NCI-H524 treated with DMSO at 0.1 percent for 48 hours (cell line): ENCODE results near the gene C2CD5.
"Not testable (repeated sequence)": the region's sequence is repeated elsewhere in the genome, so short reads cannot be mapped to it uniquely, and the experiment has no call there.

Experiments used
- DNase-seq: peaks from one replicate; lab custom pipeline; 2025; lab: John Stamatoyannopoulos, UW

Gene C2CD5

DNA sequence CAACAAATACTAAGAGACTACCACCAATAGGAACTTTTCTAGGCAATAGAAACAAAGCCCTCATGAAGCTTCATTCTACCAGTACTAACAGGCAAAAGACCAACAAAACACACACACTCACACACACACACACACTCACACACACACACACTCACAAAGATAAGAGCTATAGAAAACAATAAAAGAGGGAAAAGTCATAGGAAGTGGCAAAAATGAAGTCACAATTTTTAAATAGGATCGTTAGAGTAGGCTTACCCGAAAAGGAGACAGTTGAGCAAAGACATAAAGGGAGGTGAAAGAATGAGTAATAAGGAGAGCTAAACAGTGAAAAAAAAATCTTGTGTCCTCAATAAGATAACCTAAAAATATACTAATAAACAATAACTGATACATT, 66.5 kb downstream of the C2CD5 start:
- DNase-seq, result no peak

DNA sequence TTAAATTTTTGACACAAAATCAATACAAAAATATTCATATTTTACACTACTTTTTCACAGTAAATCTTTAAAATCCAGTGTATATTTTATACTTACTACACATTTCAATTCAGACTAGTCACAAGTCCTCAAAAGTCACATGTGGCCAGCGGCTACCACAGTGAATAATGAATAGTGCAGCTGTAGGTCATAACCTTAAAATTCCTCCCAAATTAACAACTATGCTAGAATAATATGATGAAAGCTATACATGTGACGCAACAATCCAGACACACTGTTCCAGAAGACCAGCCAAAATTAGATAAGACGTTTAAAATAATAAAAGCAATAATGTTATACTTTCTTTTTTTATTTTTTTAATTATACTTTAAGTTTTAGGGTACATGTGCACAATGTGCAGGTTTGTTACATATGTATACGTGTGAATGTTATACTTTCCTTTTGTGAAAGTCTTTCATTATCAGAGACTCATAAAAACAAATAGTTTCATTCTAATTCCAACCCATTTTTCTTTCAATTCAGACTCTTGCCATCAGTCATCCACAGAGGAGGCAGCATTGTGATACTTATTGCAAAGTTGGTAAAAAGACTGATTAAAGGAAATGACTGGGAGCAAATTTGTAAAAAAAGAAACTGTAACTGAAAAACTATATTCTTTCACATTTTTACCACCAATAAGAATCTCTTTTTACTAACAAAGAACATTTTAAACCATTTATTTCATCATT, 67.0 kb downstream of the C2CD5 start:
- no peak for DNase-seq

DNA sequence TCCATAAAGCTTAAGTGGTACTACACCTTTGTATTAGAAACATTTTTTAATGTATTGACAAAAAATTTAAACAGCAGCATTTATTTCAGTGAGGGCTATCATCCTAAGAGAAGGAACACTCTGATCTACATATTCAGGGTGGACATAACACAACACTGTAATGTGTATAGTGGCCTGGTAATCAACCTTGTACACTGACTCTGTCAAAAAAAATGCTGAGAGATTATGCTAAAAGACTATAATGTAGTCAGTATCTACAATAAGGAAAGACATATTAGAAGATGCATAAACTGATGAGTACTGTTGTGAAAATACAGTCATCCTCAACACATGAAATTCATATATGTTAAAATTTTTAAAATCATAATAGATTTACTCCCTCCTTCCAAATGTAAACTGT, 68.2 kb downstream of the C2CD5 start:
- no peak for DNase-seq

DNA sequence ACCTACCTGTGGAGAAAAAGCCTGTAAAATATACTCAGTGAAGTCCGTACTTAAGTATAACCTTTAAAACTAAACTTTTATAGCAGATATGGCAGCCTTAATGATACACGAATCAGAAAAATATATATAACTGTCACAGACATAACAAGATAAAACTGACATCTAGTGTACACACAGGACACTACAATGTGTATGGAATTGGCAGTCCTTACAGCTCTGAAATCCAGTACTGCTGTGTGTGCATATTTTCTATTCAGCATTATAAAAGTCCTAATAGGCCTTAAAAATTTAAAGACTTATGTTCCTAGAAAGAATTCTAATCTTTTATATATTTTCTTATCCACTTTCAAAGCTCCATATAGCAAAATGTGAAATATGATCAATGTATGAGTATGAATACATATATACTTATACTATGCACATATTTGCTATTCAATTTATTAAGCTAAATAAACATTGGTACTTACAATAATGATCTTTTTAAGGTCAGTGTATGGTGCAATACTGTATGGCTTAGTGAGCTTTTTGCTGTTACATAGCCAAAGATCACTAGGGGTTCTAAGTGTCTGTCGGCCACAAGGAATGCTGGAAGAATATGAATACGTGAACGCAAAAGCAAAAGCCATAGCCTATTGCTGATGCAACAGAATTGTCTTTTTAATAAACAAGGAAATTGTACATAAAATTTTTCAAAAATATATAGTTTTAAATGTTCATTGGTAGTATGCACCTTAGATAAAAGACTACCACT, 69.2 kb downstream of the C2CD5 start:
- no peak for DNase-seq

DNA sequence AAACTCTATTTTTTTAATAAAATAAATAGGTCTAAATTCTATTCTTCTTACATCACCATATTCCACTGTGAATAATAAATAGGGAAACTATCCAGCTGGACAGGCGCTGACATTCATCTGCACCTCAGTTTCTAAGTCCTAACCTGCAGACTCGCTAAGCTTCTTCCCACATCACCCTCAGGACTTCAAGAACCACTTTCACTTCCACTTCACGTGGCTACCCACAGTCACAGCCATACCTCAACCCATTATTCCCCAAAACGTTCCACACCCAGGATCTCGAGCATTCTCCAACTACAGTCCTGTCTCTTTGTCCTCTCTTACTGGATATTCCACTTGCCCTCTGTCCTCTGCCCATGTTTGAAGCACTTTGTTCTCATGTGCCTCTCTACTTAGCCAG, 71.1 kb downstream of the C2CD5 start:
- DNase-seq, result no peak

DNA sequence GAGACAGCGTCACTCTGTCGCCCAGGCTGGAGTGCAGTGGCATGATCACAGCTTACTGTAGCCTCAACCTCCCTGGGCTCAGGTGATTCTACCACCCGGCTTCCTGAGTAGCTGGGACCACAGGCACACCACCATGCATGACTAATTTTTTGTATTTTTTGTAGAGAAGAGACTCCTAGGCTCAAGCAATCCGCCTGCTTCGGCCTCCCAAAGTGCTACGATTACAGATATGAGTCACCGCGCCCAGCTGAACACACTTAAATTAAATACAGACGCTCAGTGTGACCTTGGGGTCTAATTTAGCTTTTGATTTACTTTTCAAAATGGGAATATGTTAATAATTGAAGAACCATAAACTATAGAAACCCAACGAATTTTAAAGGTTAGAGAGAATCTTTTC, 77.2 kb downstream of the C2CD5 start:
- DNase-seq, result no peak

DNA sequence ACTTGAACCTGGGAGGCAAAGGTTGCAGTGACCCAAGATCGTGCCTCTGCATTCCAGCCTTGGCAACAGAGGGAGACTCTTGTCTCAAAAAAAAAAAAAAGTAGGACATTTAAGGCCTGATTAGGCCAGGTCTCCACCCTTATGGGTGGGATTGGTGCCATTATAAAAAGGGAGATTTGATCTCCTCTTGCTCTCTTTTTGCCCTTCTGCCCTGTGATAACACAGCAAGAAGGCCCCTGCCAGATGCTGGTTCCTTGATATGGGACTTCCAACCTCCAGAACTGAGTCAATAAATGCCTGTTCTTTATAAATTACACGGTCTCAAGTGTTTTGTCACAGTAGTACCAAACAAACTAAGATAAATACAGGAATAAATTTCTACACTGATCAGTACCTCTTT, 81.0 kb downstream of the C2CD5 start:
- no peak for DNase-seq

DNA sequence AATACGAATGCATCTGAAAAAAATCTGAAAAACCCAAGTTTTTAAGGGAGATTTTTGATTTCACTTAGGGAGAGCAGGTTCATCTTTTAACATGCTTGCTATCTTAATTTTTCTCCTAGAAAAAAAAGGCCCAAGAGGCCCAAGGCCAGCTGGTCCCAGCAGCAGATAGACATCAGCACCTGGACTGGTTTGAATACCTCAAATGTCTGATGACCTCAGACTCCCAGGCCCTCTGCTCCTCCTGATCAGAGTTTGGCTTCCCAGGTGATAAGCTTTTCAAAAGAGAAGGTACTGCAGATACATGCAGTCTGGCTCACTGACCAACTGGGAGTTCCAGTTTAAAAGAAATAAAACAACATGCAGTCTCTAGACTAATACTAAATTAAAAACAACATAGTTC, 82.6 kb downstream of the C2CD5 start:
- no peak for DNase-seq

DNA sequence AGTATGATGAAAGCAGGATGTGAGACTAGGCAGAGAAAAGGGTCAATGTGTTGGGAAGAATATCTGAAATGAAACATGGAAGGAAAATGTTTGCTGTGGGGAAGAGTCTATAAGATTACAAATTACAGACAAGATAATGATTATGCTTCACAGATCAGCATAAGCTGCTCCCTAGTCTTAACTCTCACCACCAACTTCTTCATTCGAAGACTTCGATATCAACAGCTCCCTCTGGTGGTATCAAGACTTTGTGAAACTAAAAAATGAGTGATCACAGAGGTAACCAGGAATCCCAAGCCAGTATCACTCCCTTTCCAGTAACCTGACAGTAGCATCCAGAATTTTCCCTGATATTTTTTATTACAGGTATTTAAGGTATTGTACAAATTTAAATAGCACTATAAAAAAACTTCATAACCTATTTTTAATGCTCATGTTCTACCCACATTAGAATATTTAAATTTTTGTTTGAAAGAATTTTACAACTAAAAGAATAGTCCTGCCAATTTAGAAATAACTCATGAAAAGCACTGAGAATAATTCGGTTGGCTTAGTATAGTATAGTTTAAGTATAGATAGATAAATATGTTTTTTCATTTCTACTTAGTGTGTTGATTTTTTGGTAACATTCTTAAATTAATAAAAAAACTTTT, 84.4 kb downstream of the C2CD5 start:
- no peak for DNase-seq

DNA sequence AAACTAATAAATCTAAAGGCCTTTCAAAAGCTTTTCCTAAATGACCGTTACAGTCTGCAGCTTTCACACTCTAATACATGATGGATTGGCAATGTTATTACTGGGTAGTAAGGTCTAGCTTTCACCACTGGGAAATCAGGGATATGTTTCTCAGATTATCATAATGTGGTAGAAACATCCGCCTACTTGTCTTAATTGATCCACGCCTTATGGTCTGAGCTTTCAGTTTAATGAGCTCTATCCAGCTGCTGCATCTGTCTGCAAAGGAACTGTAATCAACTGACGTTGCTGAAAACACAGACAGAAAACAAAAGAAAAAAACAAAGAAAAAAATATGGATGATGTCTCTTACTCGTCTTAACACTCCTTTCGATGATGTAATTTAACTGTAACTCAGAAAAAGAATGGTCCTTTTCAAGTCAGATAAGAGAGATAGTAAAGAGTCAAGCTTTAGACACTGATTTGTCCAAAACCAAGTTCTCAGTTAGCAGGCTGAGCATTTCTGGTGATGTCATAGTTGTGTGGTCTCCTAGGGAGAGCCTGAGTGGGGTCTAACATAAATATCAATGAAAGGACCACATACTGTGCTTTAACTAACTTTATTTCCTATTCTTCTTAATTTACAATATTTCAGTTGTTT, 85.9 kb downstream of the C2CD5 start:
- peak; percentile 76 for DNase-seq

DNA sequence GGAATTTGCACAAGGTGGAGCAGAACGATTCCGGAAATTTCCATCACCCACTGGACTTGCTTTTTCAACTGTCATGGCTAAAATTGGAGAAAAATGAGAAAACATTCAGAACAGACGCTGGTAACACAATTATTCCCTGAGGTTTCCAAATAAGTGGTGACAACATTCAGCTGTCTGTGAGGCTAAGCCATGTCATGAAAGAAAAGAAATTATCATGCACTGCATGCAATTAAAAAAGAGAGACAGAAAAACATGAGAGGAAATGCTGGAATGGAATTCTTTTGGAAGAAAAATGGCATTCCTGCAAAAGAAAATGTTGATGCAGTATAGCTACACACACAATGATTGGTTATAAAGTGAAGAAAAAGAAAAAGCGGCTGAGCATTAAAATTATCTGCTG, 87.3 kb downstream of the C2CD5 start:
- DNase-seq, result no peak

DNA sequence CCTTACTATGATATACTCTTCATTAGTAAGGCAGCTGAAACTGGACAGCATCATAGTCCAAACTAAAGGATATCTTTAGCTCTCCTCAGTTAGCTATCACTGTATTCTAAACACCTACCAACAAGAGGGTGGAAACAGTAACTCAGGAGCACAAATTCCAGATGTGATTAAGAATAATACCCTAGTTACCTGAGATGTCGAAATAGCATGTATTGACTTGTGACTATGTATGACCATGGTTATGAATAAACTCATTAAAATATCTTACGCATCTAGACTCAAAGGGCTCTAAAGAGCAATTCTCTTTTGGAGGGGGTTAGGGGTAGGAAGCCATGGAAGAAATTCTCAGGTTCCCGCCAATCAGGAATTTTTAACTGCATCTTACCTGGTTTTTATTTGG, 90.8 kb downstream of the C2CD5 start:
- no peak for DNase-seq

DNA sequence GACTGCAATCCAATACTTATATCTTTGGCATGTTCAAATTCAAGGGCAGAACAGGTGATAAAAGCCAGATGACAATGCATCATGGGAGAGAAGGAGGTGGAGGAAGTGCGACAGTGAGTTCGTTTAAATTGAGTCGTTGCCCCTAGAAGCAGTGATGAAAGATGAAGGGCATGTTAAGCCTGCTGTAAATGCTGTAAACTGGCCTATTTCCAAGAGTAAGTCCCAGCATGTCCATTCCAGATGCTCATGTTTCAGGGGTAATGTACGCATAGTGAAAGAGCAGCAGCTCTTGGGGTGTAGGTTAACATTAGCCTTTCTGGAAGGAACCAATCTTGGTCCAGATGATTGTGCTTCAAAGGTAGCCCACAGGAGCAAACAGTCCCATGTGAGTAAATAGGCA, 97.1 kb downstream of the C2CD5 start:
- peak; percentile 54 for DNase-seq

DNA sequence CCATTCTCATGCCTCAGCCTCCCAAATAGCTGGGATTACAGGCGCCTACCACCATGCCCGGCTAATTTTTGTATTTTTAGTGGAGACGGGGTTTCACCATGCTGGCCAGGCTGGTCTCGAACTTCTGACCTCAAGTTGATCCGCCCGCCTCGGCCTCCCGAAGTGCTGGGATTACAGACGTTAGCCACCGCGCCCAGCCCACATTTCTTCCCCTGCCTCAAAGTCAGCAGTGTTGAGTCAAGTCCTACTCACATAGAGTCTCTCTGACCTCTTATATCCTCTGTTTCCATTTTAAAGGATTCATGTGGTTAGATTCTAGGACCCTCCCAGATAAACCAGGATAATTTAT, 100.1 kb downstream of the C2CD5 start:
- DNase-seq, result not testable (repeated sequence)

DNA sequence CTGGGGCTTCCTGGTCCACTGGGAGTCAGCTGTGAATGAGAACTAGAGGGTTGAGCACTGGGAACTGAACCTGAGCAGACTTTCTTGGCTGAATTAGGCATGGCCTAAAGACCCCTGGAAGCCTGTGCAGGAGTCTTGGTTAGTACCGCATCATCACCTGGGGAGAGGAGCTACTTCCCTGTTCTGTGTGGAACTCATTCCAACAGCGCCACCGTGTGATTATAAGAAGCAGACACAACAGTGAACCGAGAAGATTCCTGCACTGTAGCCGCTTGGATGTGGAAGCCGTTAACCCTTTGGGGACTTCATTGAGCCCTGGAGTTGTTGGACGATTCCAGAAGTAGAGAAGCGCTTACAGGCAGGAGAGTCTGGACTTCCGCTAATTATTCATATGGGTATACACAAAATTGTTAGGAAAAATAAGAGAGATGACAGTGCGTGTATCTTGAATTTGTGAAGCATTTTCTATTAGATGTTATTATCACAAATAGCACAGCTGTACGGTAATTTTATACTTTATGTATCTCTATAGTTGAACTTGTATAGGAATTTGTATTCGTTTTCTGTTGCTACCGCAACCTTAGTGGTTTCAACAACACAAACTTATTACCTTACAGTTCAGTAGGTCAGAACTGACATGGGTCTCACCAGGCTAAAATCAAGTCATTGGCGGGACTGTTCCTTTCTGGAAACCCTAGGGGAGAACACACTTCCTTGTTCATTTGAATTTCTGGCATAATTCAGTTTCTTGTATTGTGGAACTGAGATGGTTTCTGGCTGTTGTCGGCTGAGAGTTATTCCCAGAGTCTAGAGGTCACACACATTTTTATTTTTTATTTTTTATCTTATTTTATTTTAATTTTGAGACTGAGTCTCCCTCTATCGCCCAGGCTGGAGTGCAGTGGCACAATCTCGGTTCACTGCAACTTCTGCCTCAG, 100.7 kb downstream of the C2CD5 start:
- DNase-seq, result no peak

DNA sequence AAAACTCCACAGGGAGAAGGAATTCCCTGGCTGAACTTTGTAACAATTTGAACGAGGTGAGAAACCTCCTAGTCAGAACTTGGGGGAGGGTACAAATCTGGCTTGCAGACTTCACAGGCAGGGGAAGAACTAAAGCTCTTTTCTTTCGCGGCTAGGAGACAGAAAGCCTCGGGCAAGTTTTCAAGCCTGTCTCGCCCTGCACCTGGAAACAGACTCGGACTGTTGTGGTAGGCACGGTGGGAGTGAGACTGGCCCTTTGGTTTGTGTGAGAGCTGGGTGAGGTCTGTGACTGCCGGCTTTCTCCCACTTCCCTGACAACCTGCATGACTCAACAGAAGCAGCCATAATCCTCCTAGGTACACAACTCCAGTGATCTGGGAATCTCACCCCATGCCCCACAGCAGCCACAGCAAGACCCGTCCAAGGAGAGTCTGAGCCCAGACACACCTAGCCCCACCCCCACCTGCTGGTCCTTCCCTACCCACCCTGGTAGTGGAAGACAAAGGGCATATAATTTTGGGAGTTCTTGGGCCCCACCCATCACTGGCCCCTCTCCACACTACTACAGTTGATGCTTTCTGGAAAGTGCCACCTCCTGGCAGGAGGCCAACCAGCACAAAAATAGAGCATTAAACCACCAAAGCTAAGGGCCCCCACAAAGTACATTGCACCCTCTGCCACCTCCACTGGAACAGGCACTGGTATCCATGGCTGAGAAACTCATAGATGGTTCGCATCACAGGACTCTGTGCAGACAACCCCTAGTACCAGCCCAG, 107.1 kb downstream of the C2CD5 start:
- DNase-seq, result no peak

DNA sequence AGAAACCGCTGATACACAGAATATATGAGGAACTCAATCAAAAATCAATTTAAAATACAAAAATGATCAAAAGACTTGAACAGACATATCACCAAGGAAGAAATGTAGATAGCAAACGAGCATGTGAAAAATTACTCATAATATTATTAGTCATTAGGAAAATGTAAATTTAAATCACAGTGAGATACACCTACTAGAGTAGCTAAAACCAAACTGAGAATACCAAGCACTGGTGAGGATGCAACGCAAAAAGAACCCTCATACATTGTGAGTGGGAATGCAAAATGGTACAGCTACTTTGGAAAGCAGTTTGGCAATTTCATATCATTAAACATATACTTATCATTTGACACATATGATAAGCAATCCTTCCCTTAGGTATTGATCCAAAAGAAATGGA, 108.8 kb downstream of the C2CD5 start:
- no peak for DNase-seq

DNA sequence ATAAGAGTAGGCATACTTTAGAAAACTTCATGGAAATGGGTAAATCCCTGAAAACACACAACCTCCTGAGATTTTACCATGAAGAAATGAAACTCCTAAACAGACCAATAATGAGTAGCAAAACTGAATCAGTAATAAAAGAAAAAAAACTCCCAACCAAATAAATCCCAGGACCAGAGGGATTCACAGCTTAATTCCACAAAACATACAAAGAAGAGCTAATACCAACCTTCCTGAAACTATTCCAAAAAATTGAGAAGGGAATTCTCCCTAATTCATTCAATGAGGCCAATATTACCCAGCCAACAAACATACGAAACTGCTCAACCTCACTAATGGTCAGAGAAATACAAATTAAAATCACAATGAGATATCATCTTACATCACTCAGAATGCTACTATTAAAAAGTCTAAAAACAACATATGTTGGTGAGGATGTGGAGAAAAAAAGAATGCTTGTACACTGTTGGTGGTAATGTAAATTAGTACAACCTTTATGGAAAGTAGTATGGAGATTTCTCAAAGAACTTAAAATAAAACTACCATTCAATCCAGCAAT, 112.6 kb downstream of the C2CD5 start:
- DNase-seq, result no peak

DNA sequence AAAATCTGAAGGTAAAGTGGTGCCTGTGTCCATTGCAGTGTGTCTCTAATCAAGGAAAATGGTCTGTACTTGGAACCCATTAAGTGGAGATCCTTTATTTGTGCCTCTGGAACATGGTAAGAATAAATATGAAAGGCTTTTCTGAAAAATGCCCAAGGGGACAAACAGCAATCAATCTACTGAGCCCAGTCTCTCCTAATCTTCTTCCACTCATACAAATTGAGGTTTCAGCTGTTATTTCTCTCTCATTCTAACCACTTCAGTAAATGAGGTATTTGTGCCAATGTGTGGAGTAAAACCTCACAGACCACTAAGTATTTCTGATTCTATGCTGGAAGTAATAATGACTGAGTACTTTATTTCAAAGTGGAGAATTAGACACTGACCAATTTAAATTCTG, 127.5 kb downstream of the C2CD5 start:
- DNase-seq, result no peak
